WI38 (cell line): ENCODE measurements around the gene SPOPL.
"Not testable (repeated sequence)": the region's sequence is repeated elsewhere in the genome, so short reads cannot be mapped to it uniquely, and the experiment has no call there.

Experiments used
- H3K4me3 ChIP-seq: 2 replicates; pipeline ENCODE4 v1.5.1; 2011; ENCODE audit warnings: low read depth, mild to moderate bottlenecking, control low read depth, low read length
- TF ChIP-seq, protein P1 (sequence below): IDR thresholded peaks from 2 replicates; pipeline ENCODE4 v1.5.1; 2012; ENCODE audit warnings: low read depth, mild to moderate bottlenecking, control low read depth, low read length

SPOPL gene

GRCh38 chr2:138512672-138513071, 11.1 kb downstream of the SPOPL start:
- no peak overlapping the region for H3K4me3 ChIP-seq
- TF ChIP-seq, protein P1, sequence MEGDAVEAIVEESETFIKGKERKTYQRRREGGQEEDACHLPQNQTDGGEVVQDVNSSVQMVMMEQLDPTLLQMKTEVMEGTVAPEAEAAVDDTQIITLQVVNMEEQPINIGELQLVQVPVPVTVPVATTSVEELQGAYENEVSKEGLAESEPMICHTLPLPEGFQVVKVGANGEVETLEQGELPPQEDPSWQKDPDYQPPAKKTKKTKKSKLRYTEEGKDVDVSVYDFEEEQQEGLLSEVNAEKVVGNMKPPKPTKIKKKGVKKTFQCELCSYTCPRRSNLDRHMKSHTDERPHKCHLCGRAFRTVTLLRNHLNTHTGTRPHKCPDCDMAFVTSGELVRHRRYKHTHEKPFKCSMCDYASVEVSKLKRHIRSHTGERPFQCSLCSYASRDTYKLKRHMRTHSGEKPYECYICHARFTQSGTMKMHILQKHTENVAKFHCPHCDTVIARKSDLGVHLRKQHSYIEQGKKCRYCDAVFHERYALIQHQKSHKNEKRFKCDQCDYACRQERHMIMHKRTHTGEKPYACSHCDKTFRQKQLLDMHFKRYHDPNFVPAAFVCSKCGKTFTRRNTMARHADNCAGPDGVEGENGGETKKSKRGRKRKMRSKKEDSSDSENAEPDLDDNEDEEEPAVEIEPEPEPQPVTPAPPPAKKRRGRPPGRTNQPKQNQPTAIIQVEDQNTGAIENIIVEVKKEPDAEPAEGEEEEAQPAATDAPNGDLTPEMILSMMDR, result no peak

GRCh38 chr2:138514173-138514572, 12.6 kb downstream of the SPOPL start:
- TF ChIP-seq, protein P1, result no peak
- no peak overlapping the region for H3K4me3 ChIP-seq

- TF ChIP-seq, protein P1, result no peak
- no peak overlapping the region for H3K4me3 ChIP-seq
Observed at GRCh38 chr2:138515092-138515491, 13.5 kb downstream of the SPOPL start.

- no peak overlapping the region for H3K4me3 ChIP-seq
- TF ChIP-seq, protein P1, result no peak
Observed at GRCh38 chr2:138516030-138516704, 14.6 kb downstream of the SPOPL start.

- H3K4me3 ChIP-seq, result no peak overlapping the region
- TF ChIP-seq, protein P1, result no peak
Observed at GRCh38 chr2:138518860-138519259, 17.3 kb downstream of the SPOPL start.

- H3K4me3 ChIP-seq, result no peak overlapping the region
- TF ChIP-seq, protein P1, result no peak
Observed at GRCh38 chr2:138521821-138522220, 20.3 kb downstream of the SPOPL start.

- no peak overlapping the region for H3K4me3 ChIP-seq
- TF ChIP-seq, protein P1, result no peak
Observed at GRCh38 chr2:138522556-138522955, 21.0 kb downstream of the SPOPL start.

DNA sequence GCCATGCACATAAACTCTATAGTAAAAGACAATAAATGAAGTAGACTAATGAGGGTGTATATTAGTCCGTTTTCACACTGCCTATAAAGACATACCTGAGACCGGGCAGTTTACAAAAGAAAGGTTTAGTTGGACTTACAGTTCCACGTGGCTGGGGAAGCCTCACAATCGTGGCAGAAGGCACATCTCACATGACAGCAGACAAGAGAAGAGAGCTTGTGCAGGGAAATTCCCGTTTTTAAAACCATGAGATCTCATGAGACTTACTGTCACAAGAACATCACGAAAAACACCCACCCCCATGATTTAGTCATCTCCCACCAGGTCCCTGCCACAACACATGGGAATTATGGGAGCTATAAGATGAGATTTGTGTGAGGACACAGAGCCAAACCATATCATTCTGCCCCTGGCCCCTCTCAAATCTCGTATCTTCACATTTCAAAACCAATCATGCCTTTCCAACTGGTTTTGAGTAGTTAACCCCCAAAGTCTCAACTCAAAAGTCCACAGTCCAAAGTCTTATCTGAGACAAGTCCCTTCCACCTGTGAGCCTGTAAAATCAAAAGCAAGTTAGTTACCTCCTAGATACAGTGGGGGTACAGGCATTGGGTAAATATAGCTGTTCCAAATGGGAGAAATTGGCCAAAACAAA, 21.6 kb downstream of the SPOPL start:
- H3K4me3 ChIP-seq, result not testable (repeated sequence)

DNA sequence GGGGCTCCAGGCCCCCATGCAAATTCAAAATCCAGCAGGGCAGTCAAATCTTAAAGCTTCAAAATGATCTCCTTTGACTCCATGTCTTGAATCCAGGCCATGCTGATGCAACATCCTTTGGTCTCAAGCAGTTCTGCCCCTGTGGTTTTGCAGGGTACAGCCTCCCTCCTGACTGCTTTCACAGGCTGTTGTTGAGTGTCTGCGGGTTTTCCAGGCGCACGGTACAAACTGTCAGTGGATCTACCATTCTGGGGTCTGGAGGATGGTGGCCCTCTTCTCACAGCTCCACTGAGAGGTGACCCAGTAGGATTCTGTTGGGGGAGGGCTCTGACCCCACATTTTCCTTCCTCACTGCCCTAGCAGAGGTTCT, 22.1 kb downstream of the SPOPL start:
- H3K4me3 ChIP-seq, result not testable (repeated sequence)

DNA sequence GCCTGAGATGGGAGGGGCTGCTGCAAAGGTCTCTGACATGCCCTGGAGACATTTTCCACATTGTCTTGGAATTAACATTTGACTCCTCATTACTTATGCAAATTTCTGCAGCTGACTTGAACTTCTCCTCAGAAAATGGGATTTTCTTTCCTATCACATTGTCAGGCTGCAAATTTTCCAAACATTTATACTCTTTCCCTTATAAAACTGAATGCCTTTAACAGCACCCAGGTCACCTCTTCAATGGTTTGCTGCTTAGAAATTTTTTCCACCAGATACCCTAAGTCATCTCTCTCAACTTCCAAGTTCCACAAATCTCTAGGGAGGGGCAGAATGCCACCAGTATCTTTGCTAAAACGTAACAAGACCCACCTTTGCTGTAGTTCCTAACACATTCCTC, 22.8 kb downstream of the SPOPL start:
- not testable (repeated sequence) for H3K4me3 ChIP-seq
